MM.1S (cell line): ENCODE measurements around the gene KIF9.
"Not testable (repeated sequence)": the region's sequence is repeated elsewhere in the genome, so short reads cannot be mapped to it uniquely, and the experiment has no call there.

Experiments used
- DNase-seq: peaks from one replicate; pipeline ENCODE4 v3.0.0-alpha.2; 2015
- H2AFZ ChIP-seq: fragments of 300-600 bp; sonication (generic); 2 replicates; pipeline ENCODE4 v1.6.0; 2016; ENCODE audit warnings: antibody characterized with exemption, low read length
- H3F3A ChIP-seq: fragments of 300-600 bp; sonication (generic); 2 replicates; pipeline ENCODE4 v1.6.1; 2016; ENCODE audit warnings: mild to moderate bottlenecking, antibody characterized with exemption, low read length, moderate library complexity, mixed read lengths; ENCODE audit not compliant: insufficient read depth
- H3K27ac ChIP-seq: fragments of 300-600 bp; sonication (generic); 2 replicates; pipeline ENCODE4 v1.5.1; 2016; ENCODE audit warnings: mild to moderate bottlenecking, low read length
- H3K27me3 ChIP-seq: fragments of 300-600 bp; sonication (generic); replicated peaks from 2 replicates; pipeline ENCODE4 v1.6.0; 2016; ENCODE audit warnings: low read length; ENCODE audit not compliant: insufficient read depth
- H3K36me3 ChIP-seq: fragments of 300-600 bp; sonication (generic); replicated peaks from 2 replicates; pipeline ENCODE4 v1.6.1; 2016; ENCODE audit warnings: mild to moderate bottlenecking, low read length, mixed read lengths; ENCODE audit not compliant: insufficient read depth
- H3K4me1 ChIP-seq: fragments of 300-600 bp; sonication (generic); 2 replicates; pipeline ENCODE4 v1.6.1; 2016; ENCODE audit warnings: low read length, mixed read lengths
- H3K4me2 ChIP-seq: fragments of 300-600 bp; sonication (generic); 2 replicates; pipeline ENCODE4 v1.6.0; 2016; ENCODE audit warnings: low read depth, low read length
- H3K4me3 ChIP-seq: fragments of 300-600 bp; sonication (generic); 2 replicates; pipeline ENCODE4 v1.5.1; 2016; ENCODE audit warnings: low read length, mixed read lengths
- H3K79me2 ChIP-seq: fragments of 300-600 bp; sonication (generic); 2 replicates; pipeline ENCODE4 v1.6.1; 2016; ENCODE audit warnings: mixed run types, low read length, mixed read lengths
- H3K9ac ChIP-seq: fragments of 300-600 bp; sonication (generic); 2 replicates; pipeline ENCODE4 v1.6.1; 2016; ENCODE audit warnings: low read length, mixed read lengths
- H3K9me2 ChIP-seq: fragments of 300-600 bp; sonication (generic); replicated peaks from 2 replicates; pipeline ENCODE4 v1.6.1; 2016; ENCODE audit warnings: mild to moderate bottlenecking, low read length, mixed read lengths; ENCODE audit not compliant: insufficient read depth
- H3K9me3 ChIP-seq: fragments of 300-600 bp; sonication (generic); replicated peaks from 2 replicates; pipeline ENCODE4 v1.6.1; 2016; ENCODE audit warnings: mild to moderate bottlenecking, low read length, mixed read lengths; ENCODE audit not compliant: insufficient read depth
- H4K20me1 ChIP-seq: fragments of 300-600 bp; sonication (generic); 2 replicates; pipeline ENCODE4 v1.6.1; 2016; ENCODE audit warnings: mild to moderate bottlenecking, low read length, moderate library complexity, mixed read lengths; ENCODE audit not compliant: insufficient read depth
- EZH2 ChIP-seq: fragments of 300-600 bp; sonication (generic); optimal IDR thresholded peaks from 2 replicates; pipeline ENCODE3; 2017; ENCODE audit warnings: low read depth, mild to moderate bottlenecking, antibody characterized with exemption, low read length, mixed read lengths
- EZH2phosphoT487 ChIP-seq: fragments of 300-600 bp; sonication (generic); IDR thresholded peaks from 2 replicates; pipeline ENCODE4 v1.6.1; 2018; ENCODE audit warnings: antibody characterized with exemption, low read length
- TF ChIP-seq, protein P1 (sequence below): fragments of 300-600 bp; sonication (generic); IDR thresholded peaks from 2 replicates; pipeline ENCODE4 v1.5.1; 2016; ENCODE audit warnings: antibody characterized with exemption, low read length, mixed read lengths

KIF9 gene

GRCh38 chr3:47295322-47295721, 12.7 kb upstream of the KIF9 start:
- Histone ChIP-seq H3K4me2 (no peak overlapping the region), H3F3A (peaks cover 7% of the 10 kb centered on the region; the same call in 1 of the 2 replicates), H3K27me3 (no peaks in the 10 kb centered on the region), H4K20me1 (no peaks in the 10 kb centered on the region), H3K79me2 (peaks cover 47% of the 10 kb centered on the region), H3K4me3 (no peak overlapping the region), H3K4me1 (peaks cover 18% of the 10 kb centered on the region), H3K9me3 (no peaks in the 10 kb centered on the region), H3K36me3 (no peaks in the 10 kb centered on the region), H3K9me2 (no peaks in the 10 kb centered on the region), H2AFZ (no peak overlapping the region), H3K27ac (no peak overlapping the region), H3K9ac (no peak overlapping the region)
- DNase-seq: no peak
- TF ChIP-seq EZH2 (no peak), EZH2phosphoT487 (no peak)
- TF ChIP-seq, protein P1, sequence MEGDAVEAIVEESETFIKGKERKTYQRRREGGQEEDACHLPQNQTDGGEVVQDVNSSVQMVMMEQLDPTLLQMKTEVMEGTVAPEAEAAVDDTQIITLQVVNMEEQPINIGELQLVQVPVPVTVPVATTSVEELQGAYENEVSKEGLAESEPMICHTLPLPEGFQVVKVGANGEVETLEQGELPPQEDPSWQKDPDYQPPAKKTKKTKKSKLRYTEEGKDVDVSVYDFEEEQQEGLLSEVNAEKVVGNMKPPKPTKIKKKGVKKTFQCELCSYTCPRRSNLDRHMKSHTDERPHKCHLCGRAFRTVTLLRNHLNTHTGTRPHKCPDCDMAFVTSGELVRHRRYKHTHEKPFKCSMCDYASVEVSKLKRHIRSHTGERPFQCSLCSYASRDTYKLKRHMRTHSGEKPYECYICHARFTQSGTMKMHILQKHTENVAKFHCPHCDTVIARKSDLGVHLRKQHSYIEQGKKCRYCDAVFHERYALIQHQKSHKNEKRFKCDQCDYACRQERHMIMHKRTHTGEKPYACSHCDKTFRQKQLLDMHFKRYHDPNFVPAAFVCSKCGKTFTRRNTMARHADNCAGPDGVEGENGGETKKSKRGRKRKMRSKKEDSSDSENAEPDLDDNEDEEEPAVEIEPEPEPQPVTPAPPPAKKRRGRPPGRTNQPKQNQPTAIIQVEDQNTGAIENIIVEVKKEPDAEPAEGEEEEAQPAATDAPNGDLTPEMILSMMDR: no peak

DNA sequence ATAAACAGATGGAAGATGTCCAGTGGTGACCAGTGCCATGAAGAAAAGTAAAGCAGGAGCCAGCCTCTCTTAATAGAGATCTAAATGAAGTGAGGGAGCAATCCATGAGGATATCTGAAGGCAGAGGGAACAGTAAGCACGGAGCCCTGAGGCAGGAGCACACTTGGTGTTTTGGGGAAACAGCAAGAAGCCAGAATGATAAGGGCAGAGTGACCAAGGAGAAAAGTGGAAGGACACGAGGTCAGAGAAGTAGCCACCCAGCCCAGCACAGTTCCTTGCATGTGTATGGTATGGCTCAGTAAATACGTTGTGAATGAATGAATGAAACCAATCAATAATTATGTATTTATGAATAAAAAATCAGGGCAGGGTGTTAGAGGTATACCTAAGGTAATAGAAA, 11.8 kb upstream of the KIF9 start:
- peaks cover 18% of the 10 kb centered on the region for H3K4me1 ChIP-seq

GRCh38 chr3:47293822-47294221, 11.2 kb upstream of the KIF9 start:
- no peaks in the 10 kb centered on the region for H3K9me2 ChIP-seq
- H3K79me2 ChIP-seq: peaks cover 55% of the 10 kb centered on the region
- H3K27me3 ChIP-seq: no peaks in the 10 kb centered on the region
- no peak overlapping the region for H2AFZ ChIP-seq
- no peak overlapping the region for H3K4me2 ChIP-seq
- H3K27ac ChIP-seq: no peak overlapping the region
- DNase-seq: no peak
- no peak for TF ChIP-seq EZH2phosphoT487
- TF ChIP-seq, protein P1: no peak
- TF ChIP-seq EZH2: no peak
- peaks cover 18% of the 10 kb centered on the region for H3K4me1 ChIP-seq
- H3K4me3 ChIP-seq: no peak overlapping the region
- peaks cover 7% of the 10 kb centered on the region; the same call in 1 of the 2 replicates for H3F3A ChIP-seq
- H3K36me3 ChIP-seq: no peaks in the 10 kb centered on the region
- H3K9me3 ChIP-seq: no peaks in the 10 kb centered on the region
- no peak overlapping the region for H3K9ac ChIP-seq
- no peaks in the 10 kb centered on the region for H4K20me1 ChIP-seq

More for the DNA sequence above, 11.8 kb upstream of the KIF9 start:
- H3K9ac ChIP-seq: no peak overlapping the region
- H4K20me1 ChIP-seq: no peaks in the 10 kb centered on the region
- H3K79me2 ChIP-seq: peaks cover 51% of the 10 kb centered on the region
- no peak overlapping the region for H3K4me2 ChIP-seq
- no peak overlapping the region for H2AFZ ChIP-seq
- no peaks in the 10 kb centered on the region for H3K36me3 ChIP-seq
- H3K9me3 ChIP-seq: no peaks in the 10 kb centered on the region
- no peak for DNase-seq
- H3K27me3 ChIP-seq: no peaks in the 10 kb centered on the region
- TF ChIP-seq EZH2phosphoT487: no peak
- TF ChIP-seq, protein P1: no peak
- TF ChIP-seq EZH2: no peak
- no peaks in the 10 kb centered on the region for H3K9me2 ChIP-seq
- peaks cover 7% of the 10 kb centered on the region; the same call in 1 of the 2 replicates for H3F3A ChIP-seq
- no peak overlapping the region for H3K4me3 ChIP-seq
- H3K27ac ChIP-seq: no peak overlapping the region

DNA sequence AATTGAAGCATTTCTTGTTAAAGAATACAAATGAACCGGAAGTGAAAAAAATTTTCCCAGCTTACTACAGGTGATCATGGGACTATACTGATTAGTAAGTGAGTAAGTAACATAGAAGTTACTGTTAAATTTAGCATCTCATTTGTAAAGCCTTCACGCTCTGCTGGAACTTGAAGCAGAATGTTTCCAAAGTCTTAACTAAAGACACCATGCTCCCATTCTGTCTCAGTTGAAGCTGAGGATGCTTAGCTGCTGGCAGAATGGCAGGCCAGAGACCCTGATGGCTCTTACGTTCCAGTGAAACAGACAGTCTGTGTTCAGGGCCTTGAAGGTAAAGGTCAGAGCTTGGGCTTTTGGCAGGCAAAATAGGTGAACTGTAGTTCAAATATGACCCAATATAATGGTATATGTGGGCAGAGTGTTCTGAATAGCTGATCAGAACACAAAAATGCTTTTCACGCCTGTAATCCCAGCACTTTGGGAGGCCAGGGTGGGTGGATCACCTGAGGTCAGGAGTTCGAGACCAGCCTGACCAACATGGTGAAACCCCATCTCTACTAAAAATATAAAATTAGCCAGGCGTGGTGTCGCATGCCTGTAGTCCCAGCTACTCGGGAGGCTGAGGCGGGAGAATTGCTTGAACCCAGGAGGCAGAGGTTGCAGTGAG, 9.3 kb upstream of the KIF9 start:
- not testable (repeated sequence) for H3K9ac ChIP-seq, H3F3A ChIP-seq, H3K9me2 ChIP-seq, H3K36me3 ChIP-seq, H4K20me1 ChIP-seq, H3K4me2 ChIP-seq, H2AFZ ChIP-seq, H3K27me3 ChIP-seq, H3K27ac ChIP-seq, H3K4me1 ChIP-seq, DNase-seq, H3K4me3 ChIP-seq, H3K9me3 ChIP-seq
- H3K79me2 ChIP-seq: peaks cover 70% of the 10 kb centered on the region
